ENCODE measurements around the gene UTP18. TPM values are rescaled to one million over a fixed set of nuclear protein-coding genes. Genes with fewer than 3 reads are reported as not detected.
A peak's percentile ranks its signal among the peaks of the same experiment; 100 is the strongest.

UTP18 gene
- total RNA-seq, 1 experiment from 2014 or later, result 96.3 TPM

- no TSS peak for BruUV-seq (replicated peaks)
- no peak for DNase-seq (ENCODE audit: low read depth, low spot score)
- peaks cover 42% of the 10 kb centered on the region for H3K36me3 ChIP-seq (ENCODE audit: control insufficient read depth, insufficient read depth, low read length)
- no peaks in the 10 kb centered on the region for H3K27me3 ChIP-seq (ENCODE audit: control insufficient read depth, insufficient read depth, low read length)
- H3K4me3 ChIP-seq (ENCODE audit: low read depth in 2 of 2, low read length in 2 of 2), result no peak overlapping the region
- ChIA-PET CTCF (no interaction called here), POLR2A (no interaction called here)
- no peak overlapping the region for H3K27ac ChIP-seq (ENCODE audit: low read length)
- no peak for ATAC-seq
- no peak for TF ChIP-seq TCF7L2 (IDR thresholded peaks at IDR 0.05; ENCODE audit: low read depth, low read length)
- TF ChIP-seq POLR2AphosphoS5 (IDR thresholded peaks at IDR 0.05; ENCODE audit: low read depth, low read length), result no peak
- no peak for TF ChIP-seq CTCF (IDR thresholded peaks at IDR 0.05)
- no peak for TF ChIP-seq REST (IDR thresholded peaks at IDR 0.05; ENCODE audit: insufficient read depth in 1 of 2, low read depth in 2 of 2, low read length in 1 of 2)
- no peak for TF ChIP-seq SIN3A (IDR thresholded peaks at IDR 0.05; ENCODE audit: borderline replicate concordance, insufficient read depth, low read depth, low read length)
- in situ Hi-C loops (cut with HindIII; ENCODE audit: low pct_unique_long_range_greater_than_20kb, low sequenced_read_pairs), result no loop called here
- intact Hi-C loops (cut with micrococcal nuclease; ENCODE audit: unreplicated experiment), result no loop called here
- H3K9me3 ChIP-seq (ENCODE audit: control insufficient read depth, insufficient read depth, low read depth, low read length), result no peaks in the 10 kb centered on the region
- no peaks in the 10 kb centered on the region for H3K4me1 ChIP-seq (ENCODE audit: control insufficient read depth, insufficient read depth, low read length)
These were observed 9.6 kb downstream of the UTP18 start for GRCh38 chr17:51269991-51270390.

- H3K4me1 ChIP-seq (ENCODE audit: control insufficient read depth, insufficient read depth, low read length), result no peaks in the 10 kb centered on the region
- peaks cover 48% of the 10 kb centered on the region for H3K36me3 ChIP-seq (ENCODE audit: control insufficient read depth, insufficient read depth, low read length)
- CTCF ChIA-PET, result no interaction called here
- H3K27me3 ChIP-seq (ENCODE audit: control insufficient read depth, insufficient read depth, low read length), result no peaks in the 10 kb centered on the region
- DNase-seq (ENCODE audit: low read depth, low spot score), result no peak
- POLR2A ChIA-PET, result no interaction called here
- H3K9me3 ChIP-seq (ENCODE audit: control insufficient read depth, insufficient read depth, low read depth, low read length), result no peaks in the 10 kb centered on the region
- no peak overlapping the region for H3K27ac ChIP-seq (ENCODE audit: low read length)
- in situ Hi-C loops (cut with HindIII; ENCODE audit: low pct_unique_long_range_greater_than_20kb, low sequenced_read_pairs), result no loop called here
- TF ChIP-seq CTCF (IDR thresholded peaks at IDR 0.05) (no peak), SIN3A (IDR thresholded peaks at IDR 0.05; ENCODE audit: borderline replicate concordance, insufficient read depth, low read depth, low read length) (no peak), REST (IDR thresholded peaks at IDR 0.05; ENCODE audit: insufficient read depth in 1 of 2, low read depth in 2 of 2, low read length in 1 of 2) (no peak)
- intact Hi-C loops (cut with micrococcal nuclease; ENCODE audit: unreplicated experiment), result no loop called here
- TSS peak; percentile 1 for BruUV-seq (replicated peaks)
- no peak overlapping the region for H3K4me3 ChIP-seq (ENCODE audit: low read depth in 2 of 2, low read length in 2 of 2)
- peak; percentile 55; the same call in 1 of the 2 replicates for ATAC-seq
These were observed 10.3 kb downstream of the UTP18 start for GRCh38 chr17:51270636-51271035.

Measured in Panc1 (cell line).